ENCODE data around the gene PRMT7.

DNA sequence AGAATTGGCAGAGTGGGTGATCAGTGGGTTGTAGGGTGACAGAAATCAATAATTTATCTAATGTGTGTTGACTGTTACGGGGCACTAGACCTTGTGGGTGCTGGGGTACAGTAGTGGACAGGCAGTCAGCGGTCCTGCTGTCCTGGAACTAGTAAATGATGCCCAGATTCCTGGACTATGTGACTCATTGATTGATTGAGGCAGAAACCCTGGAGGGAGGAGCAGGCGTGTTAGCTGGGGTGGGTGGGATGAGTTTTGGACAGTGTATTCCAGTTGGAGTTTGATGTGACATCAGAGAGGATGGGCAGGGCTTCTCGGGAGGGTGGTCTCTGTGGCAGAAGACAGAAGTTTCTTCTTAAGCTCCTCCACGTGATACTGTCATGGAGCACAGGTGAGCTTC, 24.4 kb downstream of the PRMT7 start:
- TF ChIP-seq, protein P1, sequence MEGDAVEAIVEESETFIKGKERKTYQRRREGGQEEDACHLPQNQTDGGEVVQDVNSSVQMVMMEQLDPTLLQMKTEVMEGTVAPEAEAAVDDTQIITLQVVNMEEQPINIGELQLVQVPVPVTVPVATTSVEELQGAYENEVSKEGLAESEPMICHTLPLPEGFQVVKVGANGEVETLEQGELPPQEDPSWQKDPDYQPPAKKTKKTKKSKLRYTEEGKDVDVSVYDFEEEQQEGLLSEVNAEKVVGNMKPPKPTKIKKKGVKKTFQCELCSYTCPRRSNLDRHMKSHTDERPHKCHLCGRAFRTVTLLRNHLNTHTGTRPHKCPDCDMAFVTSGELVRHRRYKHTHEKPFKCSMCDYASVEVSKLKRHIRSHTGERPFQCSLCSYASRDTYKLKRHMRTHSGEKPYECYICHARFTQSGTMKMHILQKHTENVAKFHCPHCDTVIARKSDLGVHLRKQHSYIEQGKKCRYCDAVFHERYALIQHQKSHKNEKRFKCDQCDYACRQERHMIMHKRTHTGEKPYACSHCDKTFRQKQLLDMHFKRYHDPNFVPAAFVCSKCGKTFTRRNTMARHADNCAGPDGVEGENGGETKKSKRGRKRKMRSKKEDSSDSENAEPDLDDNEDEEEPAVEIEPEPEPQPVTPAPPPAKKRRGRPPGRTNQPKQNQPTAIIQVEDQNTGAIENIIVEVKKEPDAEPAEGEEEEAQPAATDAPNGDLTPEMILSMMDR (conservative IDR thresholded peaks at IDR 0.05), result no peak
- no peak for TF ChIP-seq ZFX (IDR thresholded peaks at IDR 0.05)
